Hematopoietic multipotent progenitor cell treated with erythropoietin and hydrocortisone succinate and interleukin-3 and kit ligand, for 6 days (in vitro differentiated cells): ENCODE measurements around the gene COCH.
"Not testable (repeated sequence)": the region's sequence is repeated elsewhere in the genome, so short reads cannot be mapped to it uniquely, and the experiment has no call there.

Experiments used
- DNase-seq: peaks from one replicate; pipeline ENCODE4 v3.0.0-alpha.2; 2015

COCH gene

DNA sequence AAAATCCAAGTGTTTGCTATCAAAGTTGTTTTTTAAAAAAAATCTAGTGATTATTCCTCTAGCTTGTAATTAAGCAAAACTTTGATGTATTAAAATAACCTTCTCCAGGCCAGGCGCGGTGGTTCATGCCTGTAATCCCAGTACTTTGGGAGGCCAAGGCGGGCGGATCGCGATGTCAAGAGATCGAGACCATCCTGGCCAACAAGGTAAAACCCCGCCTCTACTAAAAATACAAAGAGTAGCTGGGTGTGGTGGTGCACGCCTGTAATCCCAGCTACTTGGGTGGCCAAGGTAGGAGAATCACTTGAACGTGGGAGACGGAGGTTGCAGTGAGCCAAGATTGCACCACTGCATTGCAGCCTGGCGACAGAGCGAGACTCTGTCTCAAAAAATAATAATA is 59.6 kb downstream of the COCH start:
- not testable (repeated sequence) for DNase-seq

DNA sequence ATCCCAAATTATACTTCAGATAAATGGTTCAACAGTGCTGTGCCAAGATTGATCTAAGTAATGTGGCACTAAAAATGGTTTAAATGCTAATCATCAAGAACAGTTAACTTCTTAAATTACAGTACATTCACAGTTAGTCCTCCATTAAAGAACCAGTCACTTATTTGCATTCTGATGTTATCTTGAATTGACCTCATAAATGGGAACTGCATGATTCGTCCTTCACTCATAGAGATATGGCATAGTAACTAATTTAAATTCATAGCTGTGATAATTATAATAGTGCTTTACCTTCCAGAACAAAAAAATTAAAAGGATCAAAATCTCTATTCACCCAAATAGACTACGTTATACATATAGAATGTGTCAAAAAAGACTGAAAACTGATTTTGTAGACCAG is 61.1 kb downstream of the COCH start:
- no peak for DNase-seq

DNA sequence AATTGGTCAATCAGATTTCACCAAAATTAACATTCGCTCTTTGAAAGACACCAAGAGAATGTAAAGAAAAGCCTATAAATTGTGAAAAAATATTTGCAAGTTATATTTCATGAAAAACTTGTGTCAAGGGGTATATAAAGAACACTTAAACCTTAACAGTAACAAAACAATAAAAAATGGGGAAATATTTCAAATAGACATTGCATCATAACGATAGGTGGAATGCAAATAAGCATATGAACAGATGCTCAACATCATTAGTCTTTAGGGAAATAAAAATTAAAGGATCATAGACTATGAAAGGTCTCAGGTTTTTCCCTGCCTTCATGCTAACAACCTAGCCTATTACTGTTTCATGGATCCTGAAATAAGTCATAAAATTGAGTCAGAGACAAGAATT is 64.3 kb downstream of the COCH start:
- DNase-seq = no peak
